BLaER1 (cell line): ENCODE data around the gene STPG3.

Experiments used
- H3K27ac ChIP-seq: shearing (Covaris generic); formaldehyde crosslinking; 2 replicates; pipeline ENCODE4 v1.8.1; 2022
- H3K27me3 ChIP-seq: shearing (Covaris generic); formaldehyde crosslinking; 2 replicates; pipeline ENCODE4 v1.8.1; 2022
- H3K36me3 ChIP-seq: shearing (Covaris generic); formaldehyde crosslinking; 2 replicates; pipeline ENCODE4 v1.8.1; 2022
- H3K4me1 ChIP-seq: shearing (Covaris generic); formaldehyde crosslinking; 2 replicates; pipeline ENCODE4 v1.8.1; 2022
- H3K4me2 ChIP-seq: shearing (Covaris generic); formaldehyde crosslinking; 2 replicates; pipeline ENCODE4 v1.8.1; 2022
- H3K4me3 ChIP-seq: shearing (Covaris generic); formaldehyde crosslinking; 2 replicates; pipeline ENCODE4 v1.8.1; 2022
- H3K9ac ChIP-seq: shearing (Covaris generic); formaldehyde crosslinking; 2 replicates; pipeline ENCODE4 v1.8.1; 2022
- H3K9me3 ChIP-seq: shearing (Covaris generic); formaldehyde crosslinking; 2 replicates; pipeline ENCODE4 v1.8.1; 2022
- H4K20me1 ChIP-seq: shearing (Covaris generic); formaldehyde crosslinking; 2 replicates; pipeline ENCODE4 v1.8.1; 2022
- Cebpa-rat ChIP-seq: shearing (Covaris generic); IDR thresholded peaks from 2 replicates; pipeline ENCODE4 v1.8.1; 2022

STPG3 gene

GRCh38 chr9:137251194-137251461 is at the start of gene STPG3:
STPG3 (plus strand) TSS chr9:137251286; CDS start chr9:137251287, 1 bp downstream.
- H3K4me1 ChIP-seq: peaks cover 54% of the 10 kb centered on the region
- no peaks in the 10 kb centered on the region for H3K9me3 ChIP-seq
- H3K27ac ChIP-seq: peak within 1 kb of the TSS; percentile 16; the same call in 1 of the 2 replicates
- H3K4me3 ChIP-seq: no peak within 1 kb of the TSS
- no peak within 1 kb of the TSS for H3K9ac ChIP-seq
- H3K4me2 ChIP-seq: peak within 1 kb of the TSS; percentile 23; the same call in 1 of the 2 replicates
- H3K27me3 ChIP-seq: no peaks in the 10 kb centered on the region
- TF ChIP-seq Cebpa-rat: no peak
- peaks cover 8% of the 10 kb centered on the region for H4K20me1 ChIP-seq
- peaks cover 1% of the 10 kb centered on the region; the same call in 1 of the 2 replicates for H3K36me3 ChIP-seq

- no peaks in the 10 kb centered on the region for H3K9me3 ChIP-seq
- no peak overlapping the region for H3K4me3 ChIP-seq
- H3K4me1 ChIP-seq: peaks cover 78% of the 10 kb centered on the region
- peaks cover 77% of the 10 kb centered on the region for H4K20me1 ChIP-seq
- H3K36me3 ChIP-seq: peaks cover 12% of the 10 kb centered on the region
- peak overlapping the region; percentile 100 for H3K4me2 ChIP-seq
- H3K27me3 ChIP-seq: peaks cover 4% of the 10 kb centered on the region; the same call in 1 of the 2 replicates
- peak overlapping the region; percentile 41 for H3K27ac ChIP-seq
- no peak for TF ChIP-seq Cebpa-rat
- H3K9ac ChIP-seq: peak overlapping the region; percentile 56; the same call in 1 of the 2 replicates
Measured at GRCh38 chr9:137202966-137203365, 48.1 kb upstream of the STPG3 start.

DNA sequence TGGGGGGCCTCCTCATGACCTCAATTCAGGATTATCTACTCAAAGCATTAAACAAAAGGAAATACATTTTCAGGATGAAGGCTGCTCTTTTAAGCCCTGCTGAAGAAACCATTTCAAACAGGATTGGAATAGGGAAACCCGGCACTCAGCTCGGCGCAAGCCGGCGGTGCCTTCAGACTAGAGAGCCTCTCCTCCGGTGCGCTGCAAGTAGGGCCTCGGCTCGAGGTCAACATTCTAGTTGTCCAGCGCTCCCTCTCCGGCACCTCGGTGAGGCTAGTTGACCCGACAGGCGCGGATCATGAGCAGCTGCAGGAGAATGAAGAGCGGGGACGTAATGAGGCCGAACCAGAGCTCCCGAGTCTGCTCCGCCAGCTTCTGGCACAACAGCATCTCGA is 46.4 kb upstream of the STPG3 start:
- Histone ChIP-seq H3K9ac (peak overlapping the region; percentile 91), H3K27me3 (no peaks in the 10 kb centered on the region), H4K20me1 (peaks cover 59% of the 10 kb centered on the region), H3K4me1 (peaks cover 64% of the 10 kb centered on the region), H3K36me3 (peaks cover 25% of the 10 kb centered on the region), H3K4me2 (peak overlapping the region; percentile 100), H3K27ac (peak overlapping the region; percentile 91), H3K4me3 (peak overlapping the region; percentile 84), H3K9me3 (no peaks in the 10 kb centered on the region)
- TF ChIP-seq Cebpa-rat: no peak

- TF ChIP-seq Cebpa-rat: no peak
- H3K27ac ChIP-seq: peak within 1 kb of the TSS; percentile 91
- H3K4me2 ChIP-seq: peak within 1 kb of the TSS; percentile 100
- peaks cover 32% of the 10 kb centered on the region for H3K36me3 ChIP-seq
- H3K4me3 ChIP-seq: peak within 1 kb of the TSS; percentile 84
- H3K27me3 ChIP-seq: no peaks in the 10 kb centered on the region
- H4K20me1 ChIP-seq: peaks cover 59% of the 10 kb centered on the region
- H3K9me3 ChIP-seq: no peaks in the 10 kb centered on the region
- peaks cover 69% of the 10 kb centered on the region for H3K4me1 ChIP-seq
- peak within 1 kb of the TSS; percentile 91 for H3K9ac ChIP-seq
Measured at GRCh38 chr9:137205126-137206069, 45.7 kb upstream of the STPG3 start, which contains the start of the genes NDOR1 and TMEM203. NDOR1 (plus strand) TSS chr9:137205700; CDS start chr9:137205778, 78 bp downstream. TMEM203 (minus strand) TSS chr9:137205648; CDS start chr9:137205414, 234 bp downstream.

GRCh38 chr9:137206602-137207001 is 44.5 kb upstream of the STPG3 start:
- Histone ChIP-seq H3K9ac (peak overlapping the region; percentile 91), H3K4me3 (peak overlapping the region; percentile 84), H3K36me3 (peaks cover 37% of the 10 kb centered on the region), H3K27ac (no peak overlapping the region), H3K9me3 (no peaks in the 10 kb centered on the region), H3K27me3 (no peaks in the 10 kb centered on the region), H3K4me2 (peak overlapping the region; percentile 100), H3K4me1 (peaks cover 69% of the 10 kb centered on the region), H4K20me1 (peaks cover 56% of the 10 kb centered on the region)
- TF ChIP-seq Cebpa-rat: no peak

DNA sequence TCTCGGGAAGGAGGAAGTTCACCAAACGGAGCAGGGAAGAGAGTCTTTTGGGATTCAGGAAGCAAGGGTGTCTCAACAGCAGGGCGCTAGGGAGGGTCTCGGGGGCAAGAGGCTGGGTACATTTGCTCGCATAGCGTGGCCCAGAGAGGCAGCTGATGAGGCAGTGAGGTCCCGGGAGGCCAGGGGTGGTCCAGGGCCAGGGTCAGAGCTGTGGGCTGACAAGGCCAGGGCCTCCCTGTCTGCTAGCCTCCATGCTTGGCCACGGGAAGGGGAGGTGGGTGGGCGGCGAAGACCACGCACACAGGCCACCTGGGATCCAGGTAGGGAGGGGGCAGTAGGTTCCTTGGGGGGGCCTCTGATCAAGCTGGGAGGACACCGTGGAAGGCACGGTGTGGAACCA is 39.6 kb upstream of the STPG3 start:
- H3K27me3 ChIP-seq: no peaks in the 10 kb centered on the region
- H3K4me2 ChIP-seq: no peak overlapping the region
- peaks cover 78% of the 10 kb centered on the region for H3K36me3 ChIP-seq
- H3K27ac ChIP-seq: no peak overlapping the region
- TF ChIP-seq Cebpa-rat: no peak
- H3K9me3 ChIP-seq: no peaks in the 10 kb centered on the region
- H4K20me1 ChIP-seq: peaks cover 10% of the 10 kb centered on the region; the same call in 1 of the 2 replicates
- peaks cover 40% of the 10 kb centered on the region for H3K4me1 ChIP-seq
- H3K9ac ChIP-seq: no peak overlapping the region
- no peak overlapping the region for H3K4me3 ChIP-seq

DNA sequence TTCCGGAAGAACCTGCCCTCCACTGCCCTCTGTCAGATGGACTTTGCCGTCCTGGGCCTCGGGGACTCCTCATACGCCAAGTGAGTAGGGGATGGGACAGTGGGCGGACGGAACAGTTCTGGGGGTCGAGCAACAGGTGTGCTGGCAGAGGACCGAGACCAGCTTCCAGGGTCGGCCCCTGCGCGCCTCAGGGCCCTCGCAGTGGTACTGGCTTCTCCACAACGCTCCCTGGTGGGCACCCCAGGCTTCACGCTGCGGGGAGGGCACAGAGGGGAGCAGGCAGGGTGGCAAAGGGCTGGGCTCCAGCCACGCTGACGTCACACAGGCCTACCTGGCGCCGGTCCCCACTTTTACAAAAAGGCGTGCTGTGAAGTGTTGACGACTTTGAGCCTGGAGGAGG is 38.6 kb upstream of the STPG3 start:
- H3K27ac ChIP-seq: no peak overlapping the region
- H3K4me2 ChIP-seq: no peak overlapping the region
- H3K9ac ChIP-seq: no peak overlapping the region
- no peak for TF ChIP-seq Cebpa-rat
- no peak overlapping the region for H3K4me3 ChIP-seq
- H3K9me3 ChIP-seq: no peaks in the 10 kb centered on the region
- peaks cover under 1% of the 10 kb centered on the region; the same call in 1 of the 2 replicates for H4K20me1 ChIP-seq
- H3K4me1 ChIP-seq: peaks cover 40% of the 10 kb centered on the region
- no peaks in the 10 kb centered on the region for H3K27me3 ChIP-seq
- H3K36me3 ChIP-seq: peaks cover 74% of the 10 kb centered on the region

- H3K9ac ChIP-seq: no peak overlapping the region
Measured at GRCh38 chr9:137213160-137214060, 37.7 kb upstream of the STPG3 start.

DNA sequence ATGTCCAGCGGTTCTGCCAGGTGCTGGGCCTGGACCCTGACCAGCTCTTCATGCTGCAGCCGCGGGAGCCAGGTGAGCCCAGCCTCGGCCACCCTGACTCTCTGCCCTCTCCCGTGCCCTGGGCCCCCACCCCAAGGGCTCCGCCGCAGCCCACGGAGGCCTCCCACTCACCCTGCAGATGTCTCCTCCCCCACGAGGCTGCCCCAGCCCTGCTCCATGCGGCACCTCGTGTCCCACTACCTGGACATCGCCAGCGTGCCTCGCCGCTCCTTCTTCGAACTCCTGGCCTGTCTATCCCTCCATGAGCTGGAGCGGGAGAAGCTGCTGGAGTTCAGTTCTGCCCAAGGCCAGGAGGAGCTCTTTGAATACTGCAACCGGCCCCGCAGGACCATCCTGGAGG is 36.5 kb upstream of the STPG3 start:
- TF ChIP-seq Cebpa-rat: no peak
- Histone ChIP-seq H3K4me3 (no peak overlapping the region), H3K36me3 (peaks cover 73% of the 10 kb centered on the region), H3K4me1 (peaks cover 47% of the 10 kb centered on the region), H4K20me1 (no peaks in the 10 kb centered on the region; the same call in 1 of the 2 replicates), H3K9me3 (no peaks in the 10 kb centered on the region), H3K27me3 (no peaks in the 10 kb centered on the region), H3K27ac (no peak overlapping the region), H3K9ac (no peak overlapping the region), H3K4me2 (no peak overlapping the region)

More at GRCh38 chr9:137213160-137214060, 37.7 kb upstream of the STPG3 start:
- H3K4me3 ChIP-seq: no peak overlapping the region
- no peaks in the 10 kb centered on the region for H3K9me3 ChIP-seq
- H4K20me1 ChIP-seq: no peaks in the 10 kb centered on the region; the same call in 1 of the 2 replicates
- no peak for TF ChIP-seq Cebpa-rat
- H3K4me1 ChIP-seq: peaks cover 47% of the 10 kb centered on the region
- H3K27ac ChIP-seq: no peak overlapping the region
- no peaks in the 10 kb centered on the region for H3K27me3 ChIP-seq
- H3K36me3 ChIP-seq: peaks cover 74% of the 10 kb centered on the region
- no peak overlapping the region for H3K4me2 ChIP-seq
